ENCODE results near the gene CNTNAP3. TPM values are rescaled to one million over a fixed set of nuclear protein-coding genes. Genes with fewer than 3 reads are reported as not detected.
"Not testable (repeated sequence)": the region's sequence is repeated elsewhere in the genome, so short reads cannot be mapped to it uniquely, and the experiment has no call there.

CNTNAP3 gene
- total RNA-seq, 1 experiment from 2014 or later: 22.6 TPM

- not testable (repeated sequence) for H2AK5ac ChIP-seq (ENCODE audit: insufficient read length, low read length); H3K9me3 Mint-ChIP-seq; H3K79me2 ChIP-seq (ENCODE audit: insufficient read depth, low read length); H3K27ac Mint-ChIP-seq; H2BK12ac ChIP-seq (ENCODE audit: insufficient read length, low read depth, low read length); H3K79me1 ChIP-seq (ENCODE audit: insufficient read depth, low read depth, low read length, poor library complexity, severe bottlenecking); H3K23me2 ChIP-seq (ENCODE audit: insufficient read length, low read depth, low read length, poor library complexity, severe bottlenecking); H3K27ac ChIP-seq (ENCODE audit: insufficient read length, low read depth, low read length); H3K23ac ChIP-seq (ENCODE audit: insufficient read length, low read depth, low read length); H3K4me1 Mint-ChIP-seq; H2BK120ac ChIP-seq (ENCODE audit: low read depth, low read length, poor library complexity, severe bottlenecking); H3T11ph ChIP-seq (ENCODE audit: low read length); DNase-seq; H2BK5ac ChIP-seq (ENCODE audit: insufficient read length, low read length); H3K56ac ChIP-seq (ENCODE audit: insufficient read length, low read depth, low read length); H3K4me3 Mint-ChIP-seq; H2AFZ ChIP-seq (ENCODE audit: low read length); H4K91ac ChIP-seq (ENCODE audit: insufficient read length, low read depth, low read length); H2BK15ac ChIP-seq (ENCODE audit: low read depth, low read length); H3K27me3 ChIP-seq (ENCODE audit: insufficient read depth, low read length); H4K5ac ChIP-seq (ENCODE audit: insufficient read length, low read depth, low read length); H3K4me2 ChIP-seq (ENCODE audit: insufficient read depth, insufficient read length, low read length); H3K18ac ChIP-seq (ENCODE audit: insufficient read length, low read depth, low read length); H3K4ac ChIP-seq (ENCODE audit: low read depth, low read length); H3K27me3 Mint-ChIP-seq (ENCODE audit: low read depth); H2BK20ac ChIP-seq (ENCODE audit: low read depth, low read length, poor library complexity, severe bottlenecking); H4K8ac ChIP-seq (replicated peaks; ENCODE audit: insufficient read length, low read depth, low read length); H3K4me1 ChIP-seq (ENCODE audit: insufficient read depth, low read length); H3K9me3 ChIP-seq (ENCODE audit: control insufficient read depth, low read depth, low read length); H4K20me1 ChIP-seq (ENCODE audit: control insufficient read depth, insufficient read depth, insufficient read length); H3K9ac ChIP-seq (ENCODE audit: extremely low read depth, insufficient read length, low read length); H3K14ac ChIP-seq (ENCODE audit: insufficient read depth, low read length)
- no CpG with 5 or more reads among the region's 2 CpGs for whole genome bisulfite sequencing (ENCODE audit: extremely low coverage, insufficient read length, low lambda C conversion rate)
- peaks cover 3 to 11% (median 10%) of the 10 kb centered on the region in 3 experiments; a peak in 6 of 7 replicates for H3K36me3 Mint-ChIP-seq (ENCODE audit: insufficient read depth in 1 of 3, low read depth in 3 of 3)
Measured at GRCh38 chr9:39121401-39121800, 166.6 kb downstream of the CNTNAP3 start.

- H3K4me2 ChIP-seq (ENCODE audit: insufficient read depth, insufficient read length, low read length); H4K20me1 ChIP-seq (ENCODE audit: control insufficient read depth, insufficient read depth, insufficient read length); H3K27ac Mint-ChIP-seq; H3K79me2 ChIP-seq (ENCODE audit: insufficient read depth, low read length); H3T11ph ChIP-seq (ENCODE audit: low read length); H2BK20ac ChIP-seq (ENCODE audit: low read depth, low read length, poor library complexity, severe bottlenecking); H3K4me1 Mint-ChIP-seq; H3K23ac ChIP-seq (ENCODE audit: insufficient read length, low read depth, low read length); H4K5ac ChIP-seq (ENCODE audit: insufficient read length, low read depth, low read length); H3K4ac ChIP-seq (ENCODE audit: low read depth, low read length); H2AFZ ChIP-seq (ENCODE audit: low read length); H3K23me2 ChIP-seq (ENCODE audit: insufficient read length, low read depth, low read length, poor library complexity, severe bottlenecking); H3K9ac ChIP-seq (ENCODE audit: extremely low read depth, insufficient read length, low read length); H3K79me1 ChIP-seq (ENCODE audit: insufficient read depth, low read depth, low read length, poor library complexity, severe bottlenecking); H3K4me3 Mint-ChIP-seq; H3K56ac ChIP-seq (ENCODE audit: insufficient read length, low read depth, low read length); H2AK5ac ChIP-seq (ENCODE audit: insufficient read length, low read length); H3K27me3 ChIP-seq (ENCODE audit: insufficient read depth, low read length); H3K14ac ChIP-seq (ENCODE audit: insufficient read depth, low read length); H4K91ac ChIP-seq (ENCODE audit: insufficient read length, low read depth, low read length); DNase-seq; H3K27ac ChIP-seq (ENCODE audit: insufficient read length, low read depth, low read length); H3K27me3 Mint-ChIP-seq (ENCODE audit: low read depth); H2BK15ac ChIP-seq (ENCODE audit: low read depth, low read length); H3K18ac ChIP-seq (ENCODE audit: insufficient read length, low read depth, low read length); H3K9me3 Mint-ChIP-seq; H2BK12ac ChIP-seq (ENCODE audit: insufficient read length, low read depth, low read length); H3K4me1 ChIP-seq (ENCODE audit: insufficient read depth, low read length); H2BK120ac ChIP-seq (ENCODE audit: low read depth, low read length, poor library complexity, severe bottlenecking); H3K36me3 Mint-ChIP-seq (ENCODE audit: insufficient read depth in 1 of 3, low read depth in 3 of 3); H2BK5ac ChIP-seq (ENCODE audit: insufficient read length, low read length); H3K9me3 ChIP-seq (ENCODE audit: control insufficient read depth, low read depth, low read length); H4K8ac ChIP-seq (replicated peaks; ENCODE audit: insufficient read length, low read depth, low read length): not testable (repeated sequence)
Measured at GRCh38 chr9:39111746-39112145, 176.2 kb downstream of the CNTNAP3 start.

All from H9 (cell line).